Left ventricle myocardium superior (tissue), 1 donor: ENCODE results near the gene MRPL42. TPM values are rescaled to one million over a fixed set of nuclear protein-coding genes. Genes with fewer than 3 reads are reported as not detected.
"Not testable (repeated sequence)": the region's sequence is repeated elsewhere in the genome, so short reads cannot be mapped to it uniquely, and the experiment has no call there.

Source experiments
- ATAC-seq: fragments of 200-7000 bp; cut with Tn5 transposase; one replicate; pipeline ENCODE4 v1.9.1; 2020; ENCODE audit warnings: mild to moderate bottlenecking, moderate library complexity
- DNase-seq: peaks from one replicate; pipeline ENCODE4 v3.0.0-alpha.2; 2020
- intact Hi-C: fragments of 100-400 bp; cut with micrococcal nuclease; formaldehyde crosslinking; loops from one replicate; pipeline ENCODE4 v1.11.0; 2022
- total RNA-seq: library from RNA; stranded (reverse); fragmentation: NEBNext Ultra II Directional; extraction: Animal tissue kit (Norgen Biotek cat#: 25700); gene quantifications from one replicate; pipeline ENCODE4 v1.2.1, GENCODE V29; 2021
- donor health status: DM: no; HTN: yes; CAD: no; lungs with severe emphysema.

MRPL42 gene
- total RNA-seq, 1 donor from 2014 or later = 44.7 TPM

DNA sequence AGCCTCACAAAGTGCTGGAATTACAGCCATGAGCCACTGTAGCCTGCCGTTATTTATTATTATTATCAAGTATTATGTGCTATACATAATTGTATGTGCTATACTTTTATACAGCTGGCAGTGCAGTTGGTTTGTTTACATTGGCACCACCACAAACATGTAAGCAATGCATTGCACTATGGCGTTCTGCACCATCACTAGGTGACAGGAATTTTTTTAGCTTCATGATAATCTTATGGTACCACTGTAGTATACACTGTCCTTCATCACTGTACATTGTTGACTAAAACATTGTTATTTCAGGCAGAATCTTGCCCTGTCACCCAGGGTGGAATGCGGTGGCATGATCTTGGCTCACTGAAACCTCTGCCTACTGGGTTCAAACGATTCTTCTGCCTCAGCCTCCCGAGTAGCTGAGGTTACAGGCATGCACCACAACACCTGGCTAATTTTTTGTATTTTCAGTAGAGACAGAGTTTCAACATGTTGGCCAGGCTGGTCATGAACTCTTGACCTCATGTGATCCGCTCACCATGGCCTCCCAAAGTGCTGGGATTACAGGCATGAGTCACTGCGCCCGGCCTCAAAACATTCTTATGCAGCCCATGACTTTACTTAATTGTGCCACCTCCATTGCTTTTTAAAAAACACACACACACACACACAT is 17.1 kb downstream of the MRPL42 start:
- no peak for DNase-seq
- intact Hi-C loops = no loop called here
- no peak for ATAC-seq

DNA sequence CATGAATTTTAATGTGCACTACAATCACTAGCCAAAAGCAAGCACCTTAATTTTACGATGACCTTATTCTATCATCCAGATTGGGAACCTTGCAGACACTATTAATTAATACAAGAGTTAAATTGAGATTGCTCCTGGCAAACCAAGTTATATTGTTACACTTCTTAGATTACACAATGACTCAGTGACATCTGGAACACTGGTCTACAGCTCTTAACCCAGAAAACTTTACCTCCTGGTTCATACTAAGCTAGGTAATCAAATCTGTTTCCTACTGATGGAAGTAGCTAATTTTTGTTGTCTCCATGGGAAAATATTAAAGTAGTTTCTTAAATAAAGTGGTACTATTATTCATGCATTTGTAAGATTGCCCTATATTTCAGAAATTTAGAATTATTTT is 25.5 kb downstream of the MRPL42 start:
- DNase-seq, intact Hi-C loops, ATAC-seq: not testable (repeated sequence)

DNA sequence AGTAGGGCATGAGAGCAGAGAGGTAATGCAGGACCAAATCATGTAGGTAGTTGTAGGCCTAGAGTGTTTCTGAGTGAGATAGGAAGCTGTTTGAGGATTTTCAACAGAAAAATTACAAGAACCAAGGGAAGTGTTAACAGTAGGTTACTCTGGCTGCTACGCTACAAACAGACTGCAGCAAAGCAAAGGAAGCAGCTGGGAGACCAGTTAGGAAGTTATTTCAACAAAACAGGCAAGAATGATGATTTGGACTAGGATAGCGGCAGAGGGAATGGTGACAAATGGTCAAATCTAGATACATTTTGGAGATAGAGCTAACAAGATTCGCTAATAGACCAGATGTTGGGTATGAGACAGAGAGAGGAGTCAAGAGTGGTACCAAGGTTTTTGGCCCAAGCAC is 26.8 kb downstream of the MRPL42 start:
- ATAC-seq (no peak), DNase-seq (no peak)
- intact Hi-C loops = no loop called here

DNA sequence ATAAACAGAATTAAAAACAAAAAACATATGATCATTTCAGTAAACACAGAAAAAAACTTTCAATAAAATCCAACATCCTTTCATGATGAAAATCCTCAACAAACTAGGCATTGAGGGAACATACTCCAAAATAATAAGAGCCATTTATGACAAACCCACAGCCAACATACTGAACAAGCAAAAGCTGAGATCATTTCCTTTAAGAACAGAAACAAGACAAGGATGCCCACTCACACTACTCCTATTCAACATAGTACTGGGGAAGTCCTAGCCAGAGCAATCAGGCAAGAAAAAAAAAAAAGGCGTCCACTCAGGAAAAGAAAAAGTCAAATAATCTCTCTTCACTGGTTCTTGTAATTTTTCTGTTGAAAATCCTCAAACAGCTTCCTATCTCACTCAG is 30.1 kb downstream of the MRPL42 start:
- DNase-seq (no peak), ATAC-seq (no peak)
- intact Hi-C loops = no loop called here

DNA sequence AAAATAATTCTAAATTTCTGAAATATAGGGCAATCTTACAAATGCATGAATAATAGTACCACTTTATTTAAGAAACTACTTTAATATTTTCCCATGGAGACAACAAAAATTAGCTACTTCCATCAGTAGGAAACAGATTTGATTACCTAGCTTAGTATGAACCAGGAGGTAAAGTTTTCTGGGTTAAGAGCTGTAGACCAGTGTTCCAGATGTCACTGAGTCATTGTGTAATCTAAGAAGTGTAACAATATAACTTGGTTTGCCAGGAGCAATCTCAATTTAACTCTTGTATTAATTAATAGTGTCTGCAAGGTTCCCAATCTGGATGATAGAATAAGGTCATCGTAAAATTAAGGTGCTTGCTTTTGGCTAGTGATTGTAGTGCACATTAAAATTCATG is 31.5 kb downstream of the MRPL42 start:
- intact Hi-C loops, DNase-seq, ATAC-seq: not testable (repeated sequence)

DNA sequence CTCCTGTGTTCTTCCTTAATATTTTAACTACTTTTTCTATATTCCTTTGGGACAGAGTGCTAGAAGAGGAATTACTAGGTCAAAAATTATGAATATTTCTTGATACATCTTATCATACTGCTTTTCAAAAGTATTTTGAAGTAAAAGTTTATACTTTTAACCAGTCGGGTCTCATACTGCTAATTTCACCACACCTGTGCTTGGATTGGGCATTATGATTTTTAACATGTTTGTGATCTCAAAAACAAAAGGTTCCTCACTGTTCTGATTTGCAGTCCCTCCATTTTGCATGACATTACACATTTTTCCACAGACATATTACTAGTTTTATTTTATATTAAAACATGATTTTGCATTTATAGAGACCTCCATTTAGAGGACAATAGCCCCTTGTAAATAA is 32.9 kb downstream of the MRPL42 start:
- DNase-seq (no peak), ATAC-seq (no peak)
- intact Hi-C loops = loop anchor here (5.0 to 10.0 kb wide), 2 partner anchors 65 to 602 kb away; no protein-coding TSS in a partner anchor

DNA sequence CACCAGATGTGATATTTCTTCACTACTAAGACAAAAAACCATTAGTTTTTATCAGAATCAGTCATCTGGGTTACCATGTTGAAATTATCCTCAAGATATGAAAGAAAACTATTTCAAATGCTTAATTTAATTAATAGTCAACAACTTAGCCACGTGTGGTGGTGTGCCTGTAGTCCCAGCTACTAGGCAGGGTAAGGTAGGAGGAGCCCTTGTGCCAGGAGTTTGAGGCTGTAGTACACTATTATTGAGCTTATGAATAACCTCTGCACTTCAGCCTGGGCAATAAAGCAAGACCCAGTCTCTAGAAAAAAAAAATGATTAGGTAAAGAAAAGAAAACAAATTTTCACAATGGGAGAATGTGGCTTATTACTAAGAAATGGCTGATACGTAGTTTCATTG is 33.4 kb downstream of the MRPL42 start:
- ATAC-seq (no peak), DNase-seq (no peak)
- intact Hi-C loops = loop anchor here (5.0 to 10.0 kb wide), 2 partner anchors 64 to 602 kb away; no protein-coding TSS in a partner anchor

DNA sequence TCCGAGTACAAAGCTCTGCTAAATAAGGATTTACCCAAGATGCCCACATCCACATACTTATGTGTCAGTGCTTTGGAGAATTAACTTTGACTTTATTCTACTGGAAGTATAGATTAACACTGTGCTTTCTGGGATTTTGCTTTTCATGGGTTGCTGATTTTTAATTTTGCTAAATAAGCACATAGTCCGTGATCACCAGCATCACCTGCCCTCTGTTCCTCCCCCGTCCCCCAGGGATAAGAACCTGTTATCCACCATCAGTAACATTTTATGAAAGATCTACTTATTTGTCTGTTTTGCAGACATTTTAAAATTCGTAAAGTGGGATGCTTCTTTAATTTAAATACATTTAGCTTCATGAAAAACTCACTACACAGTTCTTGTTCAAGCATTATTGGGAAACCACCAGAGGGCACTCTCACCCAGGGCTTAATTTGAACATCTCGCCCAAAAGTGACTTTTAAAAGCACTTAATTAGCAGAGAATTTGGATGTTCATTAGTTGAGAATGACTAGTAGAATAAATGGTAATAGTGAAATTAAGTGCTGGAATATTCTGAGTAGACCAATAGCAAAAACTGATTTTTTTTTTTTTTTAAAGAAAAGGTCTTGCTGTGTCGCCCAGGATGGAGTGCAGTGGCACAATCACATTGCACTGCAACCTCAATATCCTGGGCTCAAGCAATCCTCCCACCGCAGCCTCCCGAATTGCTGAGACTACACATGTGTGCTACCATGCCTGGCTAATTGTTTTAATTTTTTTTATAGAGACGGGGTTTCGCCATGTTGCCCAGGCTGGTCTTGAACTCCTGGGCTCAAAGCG is 35.7 kb downstream of the MRPL42 start:
- ATAC-seq (no peak), DNase-seq (no peak)
- intact Hi-C loops = loop anchor here (5.0 to 10.0 kb wide), 2 partner anchors 62 to 599 kb away; no protein-coding TSS in a partner anchor

DNA sequence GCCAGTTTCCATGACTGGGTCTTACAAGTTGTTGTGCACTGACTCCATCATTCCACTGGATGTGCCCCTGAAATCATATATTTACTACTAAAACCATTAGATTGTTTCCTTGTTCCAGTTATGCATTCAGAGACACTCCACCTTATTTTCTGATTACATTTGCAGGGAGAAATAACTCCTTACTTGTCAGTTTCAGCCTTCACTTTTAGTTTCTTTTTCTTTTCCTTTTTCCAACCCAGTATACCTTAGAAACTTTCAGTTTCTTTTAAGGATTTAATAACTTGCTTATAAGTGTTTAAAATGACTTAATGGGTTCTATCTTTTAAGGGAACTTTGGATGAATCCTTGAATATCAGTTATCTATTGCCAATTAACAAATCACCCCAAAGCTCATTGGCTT is 39.9 kb downstream of the MRPL42 start:
- DNase-seq (no peak), ATAC-seq (no peak)
- intact Hi-C loops = loop anchor here (10.0 kb wide), 1 partner anchor 58 kb away; no protein-coding TSS in a partner anchor

DNA sequence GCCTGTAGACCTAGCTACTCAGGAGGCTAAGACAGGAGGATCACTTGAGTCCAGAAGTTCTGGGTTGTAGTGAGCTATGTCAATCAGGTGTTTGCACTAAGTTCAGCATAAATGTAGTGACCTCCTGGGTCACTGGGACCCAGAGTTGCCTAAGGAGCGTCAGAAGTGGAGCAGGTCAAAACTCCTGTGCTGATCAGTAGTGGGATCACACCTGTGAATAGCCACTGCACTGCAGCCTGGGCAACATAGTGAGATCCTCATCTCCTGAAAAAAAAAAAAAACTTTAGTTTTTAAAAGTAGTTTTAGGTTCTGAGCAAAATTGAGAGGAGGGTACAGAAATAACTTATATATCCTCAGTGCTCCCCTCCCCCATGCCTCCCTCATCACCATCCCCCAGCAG is 42.2 kb downstream of the MRPL42 start:
- DNase-seq (no peak), ATAC-seq (no peak)
- intact Hi-C loops = loop anchor here (10.0 kb wide), 1 partner anchor 55 kb away; no protein-coding TSS in a partner anchor

DNA sequence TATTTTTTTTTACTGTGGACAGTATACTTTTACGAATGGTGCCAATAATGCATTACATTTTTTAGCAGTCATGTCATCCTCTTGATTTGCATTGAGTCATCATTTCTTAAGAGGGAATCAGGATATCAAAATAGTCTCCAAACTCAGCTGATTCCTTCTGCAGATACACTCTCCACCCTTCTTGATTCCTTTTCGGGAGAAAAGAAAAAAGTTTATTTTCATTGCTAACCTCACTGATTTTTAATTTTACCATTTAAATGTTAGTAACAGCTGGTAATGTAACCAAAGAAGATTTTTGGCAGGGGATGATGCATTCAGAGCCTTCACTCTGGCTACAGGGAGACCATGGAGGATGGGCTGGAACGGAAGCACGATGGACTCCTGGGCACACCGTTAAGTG is 47.5 kb downstream of the MRPL42 start:
- no peak for DNase-seq
- ATAC-seq = no peak
- intact Hi-C loops = no loop called here

DNA sequence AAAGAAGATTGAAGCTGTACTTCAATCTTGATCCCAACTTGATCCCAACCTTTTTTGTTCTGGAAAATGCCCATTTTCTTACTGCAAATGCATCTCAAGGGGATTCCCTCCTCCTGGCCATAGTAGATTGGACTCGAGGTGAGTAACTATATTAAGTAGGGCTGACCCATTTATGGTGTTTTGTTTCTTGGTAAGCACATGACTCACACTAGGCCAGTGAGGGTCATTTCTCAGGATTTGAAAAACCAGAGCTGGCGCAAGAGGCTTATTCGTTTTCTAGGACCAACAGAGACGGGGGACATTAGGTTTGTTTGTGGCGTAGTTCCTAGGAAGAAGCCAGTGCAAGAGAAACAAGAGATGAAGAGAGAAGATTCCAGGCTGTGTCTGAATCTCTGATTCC is 51.4 kb downstream of the MRPL42 start:
- intact Hi-C loops = no loop called here
- DNase-seq (no peak), ATAC-seq (no peak)

DNA sequence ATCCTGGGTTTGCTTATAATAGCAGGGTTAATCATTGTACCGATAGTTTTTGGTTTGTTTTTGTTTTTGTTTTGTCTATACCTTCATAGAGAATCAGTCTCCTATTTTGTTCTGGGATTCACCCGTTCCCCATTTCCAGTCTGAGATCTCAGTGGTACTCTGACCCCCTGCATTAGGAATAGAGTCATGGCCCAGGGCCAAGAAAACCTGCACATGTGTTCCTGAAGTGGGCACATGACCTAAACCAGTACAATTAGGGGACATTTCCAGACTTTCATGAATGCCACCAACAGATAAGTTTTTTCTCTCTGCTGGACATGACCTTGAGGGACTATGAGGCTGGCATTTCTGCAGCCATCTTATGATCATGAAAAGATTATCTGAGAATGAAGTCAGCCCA is 52.5 kb downstream of the MRPL42 start:
- DNase-seq = no peak
- no peak for ATAC-seq
- intact Hi-C loops = no loop called here

DNA sequence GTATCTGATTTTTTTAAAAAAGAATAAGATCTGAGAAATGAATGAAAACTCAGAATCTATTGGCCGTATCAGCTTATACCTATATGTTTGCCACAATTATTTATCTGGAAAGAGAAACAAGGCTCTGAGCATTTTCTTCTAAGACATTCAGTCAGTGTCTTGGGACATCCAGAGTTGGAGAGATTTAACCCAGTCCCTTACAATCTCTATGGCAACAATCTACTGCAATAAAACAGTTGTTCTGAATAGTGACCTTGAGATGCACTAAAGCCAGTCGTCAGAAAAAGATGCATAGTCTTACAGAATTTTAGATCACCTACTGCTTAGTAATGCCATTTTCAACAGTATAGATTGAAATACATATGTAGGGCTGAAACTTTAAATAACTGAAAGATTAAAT is 53.1 kb downstream of the MRPL42 start:
- intact Hi-C loops = no loop called here
- ATAC-seq (no peak), DNase-seq (no peak)

DNA sequence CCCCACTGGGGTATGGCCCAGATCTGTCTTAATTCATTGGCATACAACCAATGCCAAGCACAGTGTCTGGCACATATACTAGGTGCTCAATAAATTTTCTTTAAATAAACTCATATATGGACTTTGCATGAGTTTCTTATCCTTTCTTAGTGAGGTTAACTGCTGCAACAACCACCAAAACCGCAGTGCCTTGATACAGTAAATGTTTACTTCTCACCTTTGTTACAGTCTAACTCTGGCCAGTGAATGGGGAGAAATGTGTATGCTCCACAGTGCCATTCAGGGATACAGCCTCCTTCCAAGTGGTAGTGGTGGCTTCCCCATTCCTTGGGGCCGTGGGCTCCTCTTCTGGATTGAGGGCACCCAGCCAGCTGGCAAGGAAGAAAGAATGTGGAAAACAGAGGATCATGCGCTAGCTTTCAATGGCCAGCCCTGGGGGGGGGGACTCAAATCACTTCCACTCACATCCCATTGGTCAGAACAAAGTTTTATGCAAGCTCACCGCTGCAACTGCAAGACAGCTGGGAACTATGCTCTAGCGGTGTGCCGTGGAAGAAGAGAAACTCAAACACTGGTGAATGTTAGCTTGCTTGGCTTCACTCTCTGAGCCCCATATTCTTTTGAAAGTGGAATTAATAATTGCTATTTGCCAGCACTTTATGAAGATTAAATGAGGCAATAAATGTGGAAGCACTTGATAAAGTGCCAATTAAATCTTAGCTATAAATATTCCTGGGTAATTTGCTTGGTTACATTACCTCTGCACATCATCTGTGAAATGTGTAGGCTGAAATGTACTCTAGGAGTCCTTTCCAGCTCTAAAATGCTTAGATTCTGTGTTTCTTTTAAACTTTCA is 54.1 kb downstream of the MRPL42 start:
- intact Hi-C loops = no loop called here
- ATAC-seq = no peak

DNA sequence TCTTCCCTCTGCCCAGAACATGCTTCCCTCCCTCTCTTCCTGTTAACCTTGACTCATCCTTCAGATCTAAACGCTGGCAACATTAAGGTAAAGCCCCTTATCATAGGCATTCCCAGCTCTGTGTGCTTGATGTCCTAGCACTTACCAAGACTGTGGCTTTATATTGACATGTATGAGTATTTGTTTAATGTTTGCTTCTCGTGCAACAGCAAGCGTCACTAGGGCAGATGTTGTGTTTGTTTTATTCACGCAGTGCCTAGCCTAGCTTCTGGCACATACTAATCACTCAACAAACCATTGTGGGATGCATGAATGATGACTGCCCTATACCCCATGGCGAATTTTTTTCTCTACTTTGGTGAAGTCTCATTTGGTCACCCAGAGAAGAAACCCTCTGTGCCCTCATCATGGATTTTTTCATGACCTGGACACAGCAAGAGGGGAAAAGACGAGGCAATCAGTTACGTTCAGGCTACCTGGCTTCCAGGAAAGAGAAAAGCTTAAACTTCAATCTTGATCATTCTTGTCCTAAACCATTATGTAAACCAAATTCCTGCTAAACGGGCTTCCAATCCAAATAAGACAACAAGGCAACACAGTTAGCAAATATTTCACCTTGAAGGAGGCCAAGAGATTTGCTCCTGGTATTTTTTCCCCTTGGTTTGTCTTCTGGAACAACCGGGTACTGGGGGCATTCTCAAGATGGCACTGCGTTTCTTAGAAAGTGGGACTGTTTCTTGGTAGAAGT is 57.2 kb downstream of the MRPL42 start:
- ATAC-seq (no peak), DNase-seq (no peak)
- intact Hi-C loops = no loop called here

More for the DNA sequence above, 54.1 kb downstream of the MRPL42 start:
- DNase-seq = no peak

DNA sequence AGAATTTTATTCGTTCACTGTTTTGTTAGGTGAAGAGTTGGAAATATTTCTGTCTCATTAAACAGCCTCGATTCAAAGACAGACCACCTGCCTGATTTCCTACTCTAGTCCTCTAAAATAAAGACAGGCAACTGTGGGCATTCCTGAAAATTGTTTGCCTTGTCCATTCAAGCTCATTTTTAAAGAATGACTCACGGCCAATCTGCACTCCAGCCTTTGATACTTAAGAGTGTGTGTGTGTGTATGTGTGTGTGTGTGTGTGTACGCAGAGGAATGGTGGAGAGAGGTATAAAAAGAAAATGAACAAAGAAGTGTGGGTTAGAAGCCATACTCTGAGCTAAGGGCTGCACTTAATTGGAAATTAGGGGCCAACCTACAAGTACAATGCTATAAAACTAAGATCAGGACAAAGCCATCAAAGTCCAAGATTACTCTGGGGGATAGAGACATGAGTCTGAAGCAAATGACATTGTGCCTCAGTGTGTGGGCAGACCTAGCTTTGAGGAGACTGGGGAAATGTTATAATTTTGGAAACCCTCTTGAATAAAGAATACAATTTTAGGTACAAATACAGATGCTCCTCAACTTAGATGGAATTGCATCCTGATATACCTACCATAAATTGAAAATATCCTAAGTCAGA is 59.6 kb downstream of the MRPL42 start:
- DNase-seq (no peak), ATAC-seq (no peak)
- intact Hi-C loops = no loop called here

DNA sequence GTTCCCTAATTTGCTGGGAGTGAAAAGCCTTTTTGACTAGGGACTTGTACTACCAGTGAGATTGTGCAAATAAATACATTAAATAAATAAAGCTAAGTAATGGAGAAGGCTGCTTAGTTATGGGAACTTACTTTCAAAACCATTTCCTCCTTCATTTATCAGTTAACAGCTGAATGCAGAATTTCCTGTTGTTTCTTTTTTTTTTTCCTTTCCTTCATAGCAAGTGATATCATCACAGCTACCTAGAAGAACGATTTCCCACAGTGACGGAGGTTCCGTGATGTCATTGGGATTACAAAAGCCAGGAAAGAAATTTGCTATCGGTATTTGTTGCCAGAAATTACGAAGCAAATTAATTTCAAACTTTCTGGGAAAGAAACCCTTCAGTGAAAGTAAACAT is 63.0 kb downstream of the MRPL42 start:
- intact Hi-C loops = no loop called here
- DNase-seq (no peak), ATAC-seq (no peak)
